GM12892 (cell line): ENCODE measurements around the gene IRAK2.

Source experiments
- DNase-seq: peaks from one replicate; pipeline ENCODE4 v3.0.0; 2011; ENCODE audit not compliant: insufficient read length
- FAIRE-seq: peaks from 2 replicates; lab custom pipeline; 2011; peaks lifted over from hg19 to GRCh38; lab: Jason Lieb, UNC
- POLR2A ChIP-seq: IDR thresholded peaks from 2 replicates; pipeline ENCODE4 v1.6.1; 2011; ENCODE audit warnings: low read depth, low read length, control low read depth
- POLR2AphosphoS5 ChIP-seq: IDR thresholded peaks from 2 replicates; pipeline ENCODE4 v1.6.1; 2011; ENCODE audit warnings: low read depth, low read length, control low read depth
- TAF1 ChIP-seq: IDR thresholded peaks from 2 replicates; pipeline ENCODE4 v1.6.1; 2011; ENCODE audit warnings: low read depth, mild to moderate bottlenecking, control low read depth, low read length, borderline replicate concordance

Gene IRAK2

GRCh38 chr3:10238345-10239183, 73.8 kb downstream of the IRAK2 start:
- DNase-seq (no peak), FAIRE-seq (no peak)
- no peak for TF ChIP-seq POLR2AphosphoS5
- TF ChIP-seq POLR2A: no peak
- TF ChIP-seq TAF1: no peak

DNA sequence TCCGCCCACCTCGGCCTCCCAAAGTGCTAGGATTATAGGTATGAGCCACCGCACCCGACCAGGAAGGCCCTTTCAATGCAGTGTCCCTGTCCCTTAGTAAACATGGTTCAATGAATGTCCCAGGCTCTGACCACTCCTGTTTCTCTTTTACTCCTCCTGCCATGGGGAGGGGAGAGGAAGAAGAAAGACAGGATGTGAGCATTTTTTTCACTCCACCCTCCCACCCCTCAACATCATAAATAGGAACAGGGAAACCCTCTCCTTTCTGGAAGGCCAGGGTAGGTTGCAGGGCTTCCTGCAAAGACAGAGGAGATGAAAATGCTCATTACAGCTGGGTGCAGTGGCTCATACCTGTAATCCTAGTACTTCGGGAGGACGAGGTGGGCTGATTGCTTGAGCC, 76.1 kb downstream of the IRAK2 start:
- no peak for TF ChIP-seq TAF1
- no peak for TF ChIP-seq POLR2AphosphoS5
- TF ChIP-seq POLR2A: no peak
- FAIRE-seq (no peak), DNase-seq (no peak)

- peak; percentile 27 for FAIRE-seq
- TF ChIP-seq POLR2AphosphoS5 (no peak), POLR2A (no peak), TAF1 (no peak)
- no peak for DNase-seq
Measured at GRCh38 chr3:10242182-10243065, 77.7 kb downstream of the IRAK2 start.

- DNase-seq (no peak), FAIRE-seq (no peak)
- TF ChIP-seq POLR2AphosphoS5 (no peak), POLR2A (no peak), TAF1 (no peak)
Measured at GRCh38 chr3:10244009-10244408, 79.3 kb downstream of the IRAK2 start.

- no peak for DNase-seq
- no peak for TF ChIP-seq TAF1
- TF ChIP-seq POLR2AphosphoS5: no peak
- TF ChIP-seq POLR2A: no peak
- no peak for FAIRE-seq
Measured at GRCh38 chr3:10245081-10245712, 80.5 kb downstream of the IRAK2 start.

DNA sequence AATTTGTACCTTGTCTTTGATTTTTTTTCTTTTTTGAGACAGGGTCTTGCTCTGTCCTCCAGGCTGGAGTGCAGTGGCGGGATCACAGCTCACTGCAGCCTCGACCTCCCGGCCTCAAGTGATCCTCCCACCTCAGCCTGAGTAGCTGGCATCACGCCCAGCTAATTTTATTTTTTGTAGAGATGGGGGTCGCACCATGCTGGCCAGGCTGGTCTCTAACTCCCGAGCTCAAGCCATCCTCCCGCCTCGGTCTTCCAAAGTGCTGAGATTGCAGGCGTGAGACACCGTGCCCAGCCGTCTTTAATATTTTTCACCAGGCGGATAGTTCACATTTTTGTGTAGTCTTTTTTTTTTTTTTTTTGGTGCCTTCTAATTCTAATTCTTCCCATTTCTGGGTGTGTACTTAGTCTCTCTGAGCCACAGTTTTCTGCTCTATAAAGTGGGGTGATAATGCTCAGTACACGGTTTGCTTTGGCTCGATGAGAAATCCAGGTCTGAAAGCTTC, 83.0 kb downstream of the IRAK2 start:
- DNase-seq (no peak), FAIRE-seq (no peak)
- TF ChIP-seq POLR2AphosphoS5 (no peak), POLR2A (no peak), TAF1 (no peak)

GRCh38 chr3:10248184-10248983, 83.7 kb downstream of the IRAK2 start, which contains the start of gene TATDN2:
Gene TATDN2, plus strand, starts transcription at chr3:10248459. Its CDS starts 742 bp downstream, at chr3:10249201.
- TF ChIP-seq POLR2AphosphoS5: peak; percentile 58
- peak; percentile 89; the same call in 1 of the 2 replicates for TF ChIP-seq POLR2A
- TF ChIP-seq TAF1: no peak
- DNase-seq (peak; percentile 99), FAIRE-seq (peak; percentile 97)

DNA sequence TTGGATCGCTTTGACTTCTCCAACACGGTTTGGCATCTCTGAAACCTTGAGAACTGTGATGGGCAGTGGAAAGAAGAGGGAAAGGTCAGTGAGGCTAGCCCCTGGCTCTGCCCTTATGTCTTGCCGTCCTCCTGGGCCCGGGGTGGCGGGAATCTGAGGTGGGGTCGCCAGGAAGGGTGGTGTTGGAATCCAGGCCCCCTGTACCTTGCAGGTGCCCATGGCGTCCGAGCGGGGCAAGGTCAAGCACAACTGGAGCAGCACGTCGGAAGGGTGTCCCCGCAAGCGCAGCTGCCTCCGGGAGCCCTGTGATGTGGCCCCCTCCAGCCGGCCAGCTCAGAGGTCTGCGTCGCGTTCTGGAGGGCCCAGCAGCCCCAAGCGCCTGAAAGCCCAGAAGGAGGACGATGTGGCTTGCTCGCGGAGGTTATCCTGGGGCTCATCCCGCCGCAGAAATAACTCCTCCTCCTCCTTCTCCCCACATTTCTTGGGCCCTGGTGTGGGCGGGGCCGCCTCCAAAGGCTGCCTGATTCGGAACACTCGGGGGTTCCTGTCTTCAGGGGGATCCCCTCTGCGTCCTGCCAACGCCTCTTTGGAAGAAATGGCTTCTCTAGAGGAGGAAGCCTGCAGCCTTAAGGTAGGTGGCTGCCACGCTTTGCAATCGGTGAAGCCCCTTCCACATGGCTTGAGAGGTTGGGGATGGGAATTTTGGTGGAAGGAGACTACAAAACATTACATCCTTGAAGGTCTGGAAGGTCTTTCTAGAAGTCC, 84.4 kb downstream of the IRAK2 start:
- TF ChIP-seq POLR2A (peak; percentile 52; the same call in 1 of the 2 replicates), TAF1 (no peak)
- DNase-seq (peak; percentile 50), FAIRE-seq (peak; percentile 50)

DNA sequence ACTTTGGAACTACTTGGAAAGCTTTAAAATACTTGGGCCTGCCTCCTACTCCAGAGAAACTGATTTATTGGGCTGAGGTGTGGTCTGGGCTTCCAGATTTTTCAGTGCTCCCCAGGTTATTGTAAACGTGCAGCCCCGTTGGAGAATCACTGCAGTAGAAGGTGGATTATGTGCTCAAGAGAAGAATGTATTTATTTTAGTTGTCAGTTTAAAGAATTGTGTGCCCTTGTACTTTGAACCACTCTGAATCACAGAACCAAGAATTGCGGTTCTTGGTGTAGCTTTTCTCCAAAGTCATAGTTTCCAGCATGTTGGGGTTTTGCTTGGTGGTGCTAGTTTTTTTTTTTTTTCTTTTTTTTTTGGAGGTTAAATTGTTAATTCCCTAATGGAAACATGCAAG, 85.1 kb downstream of the IRAK2 start:
- TF ChIP-seq TAF1: no peak
- no peak for TF ChIP-seq POLR2A
- no peak for TF ChIP-seq POLR2AphosphoS5
- FAIRE-seq (no peak), DNase-seq (no peak)
